Muscle of arm (tissue), 14 donors: ENCODE measurements around the gene CAVIN4. TPM values are rescaled to one million over a fixed set of nuclear protein-coding genes. Genes with fewer than 3 reads are reported as not detected.

Experiments
- DNase-seq: peaks from one replicate; pipeline ENCODE4 v3.0.0-alpha.2; 2013
- long read RNA-seq, 11 donors: transcript quantifications; one replicate each; lab custom pipeline, GENCODE V29; 2026
- polyA plus RNA-seq, 12 donors: library from polyadenylated mRNA; unstranded; fragments of 120-200 nt; gene quantifications; one replicate each; pipeline ENCODE4 v1.2.1, GENCODE V29; 2013; ENCODE audit not compliant: insufficient read length in 12 of 12

Gene CAVIN4
- 100 to 1,000 TPM in 10 of 12 donors, 10 to 100 TPM in 1, not detected in 1; 72.0 to 315 (median 255) TPM for polyA plus RNA-seq
- long read RNA-seq, donor 1: 0 reads
- long read RNA-seq, donor 2, transcript CAVIN4-201 (2 exons, 2,615 nt): major isoform, 214 of 373 reads
- long read RNA-seq, donor 2, partial matches to known transcripts: 153 of 373 reads
- long read RNA-seq, donor 2, other reads (novel, unspliced or antisense): 6 of 373 reads
- long read RNA-seq, donor 3, transcript CAVIN4-201 (2 exons, 2,615 nt): major isoform, 86 of 94 reads
- long read RNA-seq, donor 3, partial matches to known transcripts: 8 of 94 reads
- long read RNA-seq, donor 3, other reads (novel, unspliced or antisense): 0 of 94 reads
- long read RNA-seq, donor 4, transcript CAVIN4-201 (2 exons, 2,615 nt): major isoform, 71 of 166 reads
- long read RNA-seq, donor 4, partial matches to known transcripts: 90 of 166 reads
- long read RNA-seq, donor 4, other reads (novel, unspliced or antisense): 5 of 166 reads
- long read RNA-seq, donor 5: 0 reads
- long read RNA-seq, donor 6, transcript CAVIN4-201 (2 exons, 2,615 nt): major isoform, 79 of 79 reads
- long read RNA-seq, donor 6, partial matches to known transcripts: 0 of 79 reads
- long read RNA-seq, donor 6, other reads (novel, unspliced or antisense): 0 of 79 reads
- long read RNA-seq, donor 7, transcript CAVIN4-201 (2 exons, 2,615 nt): major isoform, 63 of 63 reads
- long read RNA-seq, donor 7, partial matches to known transcripts: 0 of 63 reads
- long read RNA-seq, donor 7, other reads (novel, unspliced or antisense): 0 of 63 reads
- long read RNA-seq, donor 8, transcript CAVIN4-201 (2 exons, 2,615 nt): major isoform, 231 of 287 reads
- long read RNA-seq, donor 8, partial matches to known transcripts: 56 of 287 reads
- long read RNA-seq, donor 8, other reads (novel, unspliced or antisense): 0 of 287 reads
- long read RNA-seq, donor 9, transcript CAVIN4-201 (2 exons, 2,615 nt): major isoform, 44 of 44 reads
- long read RNA-seq, donor 9, partial matches to known transcripts: 0 of 44 reads
- long read RNA-seq, donor 9, other reads (novel, unspliced or antisense): 0 of 44 reads
- long read RNA-seq, donor 10, transcript CAVIN4-201 (2 exons, 2,615 nt): major isoform, 153 of 153 reads
- long read RNA-seq, donor 10, partial matches to known transcripts: 0 of 153 reads
- long read RNA-seq, donor 10, other reads (novel, unspliced or antisense): 0 of 153 reads
- long read RNA-seq, donor 11, transcript CAVIN4-201 (2 exons, 2,615 nt): major isoform, 113 of 113 reads
- long read RNA-seq, donor 11, partial matches to known transcripts: 0 of 113 reads
- long read RNA-seq, donor 11, other reads (novel, unspliced or antisense): 0 of 113 reads

DNA sequence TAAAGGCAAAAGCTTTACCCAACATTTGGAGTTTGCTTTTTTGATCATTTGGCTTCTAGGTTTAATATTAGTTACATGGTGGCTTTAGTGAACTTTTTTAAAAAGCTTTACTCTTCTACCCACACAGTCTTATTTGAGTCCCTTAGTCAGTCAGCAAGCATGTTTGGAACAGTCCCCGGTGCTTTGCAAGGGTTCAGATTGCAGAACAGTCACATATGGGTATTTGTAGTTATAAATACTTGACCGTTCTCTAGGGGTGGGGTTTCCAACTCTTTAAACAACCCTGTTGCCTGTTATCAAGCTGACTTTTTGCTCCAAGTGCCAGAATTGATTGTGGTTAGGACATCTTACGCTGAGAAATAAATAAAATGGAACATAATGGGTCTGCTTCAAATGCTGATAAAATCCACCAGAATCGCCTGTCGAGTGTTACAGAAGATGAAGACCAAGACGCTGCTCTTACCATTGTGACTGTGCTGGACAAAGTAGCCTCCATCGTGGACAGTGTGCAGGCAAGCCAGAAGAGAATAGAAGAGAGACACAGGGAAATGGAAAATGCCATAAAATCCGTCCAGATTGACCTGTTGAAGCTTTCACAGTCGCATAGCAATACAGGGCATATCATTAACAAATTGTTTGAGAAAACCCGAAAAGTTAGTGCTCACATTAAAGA, at the start of gene CAVIN4:
Gene CAVIN4, plus strand, starts transcription at position 304 of the 673 bp plus-strand sequence. Its CDS starts 65 bp downstream, at position 369.
- DNase-seq: no peak

- DNase-seq: peak; percentile 0
Observed at GRCh38 chr9:100534401-100534800, 43.5 kb upstream of the CAVIN4 start.

GRCh38 chr9:100540327-100540726, 37.6 kb upstream of the CAVIN4 start:
- DNase-seq: no peak

DNA sequence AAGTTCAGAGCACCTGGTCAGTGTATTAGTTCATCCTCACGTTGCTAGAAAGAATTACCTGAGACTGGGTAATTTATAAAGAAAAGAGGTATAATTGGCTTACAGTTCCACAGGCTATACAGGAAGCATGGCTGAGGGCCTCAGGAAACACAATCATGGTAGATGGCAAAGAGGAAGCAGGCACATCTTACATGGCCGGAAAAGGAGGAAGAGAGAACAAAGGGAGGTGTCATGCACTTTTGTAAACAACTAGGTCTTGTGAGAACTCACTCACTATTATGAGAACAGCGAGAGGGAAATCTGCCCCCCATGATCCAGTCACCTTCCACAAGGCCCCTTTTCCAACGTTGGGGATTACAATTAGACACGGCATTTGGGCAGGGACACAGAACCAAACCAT, 28.8 kb upstream of the CAVIN4 start:
- DNase-seq: no peak

DNA sequence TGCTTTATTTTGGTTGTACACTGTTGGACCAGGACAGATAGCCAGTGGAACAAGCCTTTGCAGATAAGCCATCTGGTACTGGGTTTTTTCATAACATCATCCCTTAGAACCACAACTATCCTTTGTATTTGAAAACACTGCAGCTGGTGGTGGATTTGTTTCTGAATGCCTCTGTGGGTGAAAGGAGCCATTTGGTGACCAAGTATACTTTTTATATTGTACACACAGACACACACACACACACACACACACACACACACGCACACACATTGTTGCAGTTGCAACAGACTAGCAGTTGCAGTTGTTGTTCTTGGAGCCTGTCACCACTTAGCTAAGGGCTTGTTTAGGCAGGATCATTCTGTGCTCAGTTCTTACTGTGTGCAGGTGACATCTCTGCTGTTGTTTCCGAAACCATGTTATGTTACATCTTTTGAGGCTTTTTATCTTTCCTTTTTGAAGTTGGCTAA, 22.9 kb upstream of the CAVIN4 start:
- no peak for DNase-seq

DNA sequence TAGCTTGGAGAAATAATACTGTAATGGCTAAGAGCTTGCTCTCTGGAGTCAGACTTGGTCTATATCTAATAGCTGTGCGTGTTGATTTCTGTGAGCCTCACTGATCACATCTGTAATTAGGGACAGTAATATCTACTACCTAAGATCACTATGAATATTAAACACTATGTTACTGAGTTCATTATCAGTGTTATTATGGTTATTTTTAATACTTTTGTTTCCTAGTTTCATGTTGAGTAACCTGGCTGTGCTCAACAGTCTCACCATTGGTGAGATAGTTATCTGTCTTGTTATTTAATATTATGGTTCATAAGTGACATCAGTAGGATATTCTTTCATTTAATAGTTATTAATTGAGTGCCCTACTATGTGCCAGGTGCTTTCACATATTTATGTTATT, 22.4 kb upstream of the CAVIN4 start:
- no peak for DNase-seq

DNA sequence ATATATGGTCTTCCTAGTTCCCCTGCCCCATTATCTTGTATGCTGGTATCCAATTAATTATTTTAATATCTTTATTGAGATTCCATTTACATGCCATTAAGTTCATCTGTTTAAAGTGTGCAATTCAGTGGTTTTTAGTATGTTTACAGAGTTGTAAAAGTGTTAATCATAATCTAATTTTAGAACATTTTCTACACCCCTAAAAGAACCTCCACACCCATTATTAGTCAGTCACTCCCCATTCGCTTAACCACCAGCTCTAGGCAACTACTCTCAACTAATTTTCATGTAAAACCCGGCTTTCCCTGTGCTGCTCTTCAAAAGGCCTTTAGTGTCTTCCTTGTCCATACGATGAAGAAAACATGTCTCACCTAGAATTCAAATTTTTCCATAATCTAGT, 20.8 kb upstream of the CAVIN4 start:
- no peak for DNase-seq

GRCh38 chr9:100561256-100561655, 16.6 kb upstream of the CAVIN4 start:
- DNase-seq: no peak

GRCh38 chr9:100567856-100568255, 10.0 kb upstream of the CAVIN4 start:
- no peak for DNase-seq

- no peak for DNase-seq
Observed at GRCh38 chr9:100573655-100574260, 4.1 kb upstream of the CAVIN4 start.

- DNase-seq: no peak
Observed at GRCh38 chr9:100575006-100575405, 2.9 kb upstream of the CAVIN4 start.

DNA sequence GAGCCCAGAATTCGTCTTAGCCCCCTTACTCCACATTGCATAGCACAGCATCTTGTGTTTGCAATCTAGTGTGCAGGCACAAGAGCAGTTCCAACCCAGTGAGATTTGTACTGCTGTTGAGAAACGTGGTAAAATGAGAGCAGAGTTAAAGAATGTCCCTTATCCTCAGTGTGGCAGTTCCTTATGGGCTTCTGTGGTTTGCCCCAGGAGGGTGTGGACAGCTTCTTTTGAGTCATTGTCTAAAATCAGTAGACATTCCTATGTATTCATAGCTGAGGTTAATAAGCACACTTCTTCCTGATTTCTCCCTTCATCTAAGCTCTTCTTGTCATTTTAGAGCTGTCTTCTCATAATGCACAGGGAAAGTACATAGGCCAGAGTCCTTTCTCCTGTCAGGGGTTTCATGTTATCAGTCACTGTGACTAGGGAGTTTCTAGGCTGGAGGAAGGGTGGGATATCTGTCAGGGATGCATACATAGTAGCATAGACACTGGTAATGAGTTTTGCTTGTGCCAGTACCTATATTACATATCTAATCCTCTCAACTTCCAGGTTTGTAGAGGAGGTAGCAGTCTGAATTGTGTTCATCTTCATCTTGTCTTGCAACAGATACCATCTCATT, 2.0 kb upstream of the CAVIN4 start:
- DNase-seq: no peak

GRCh38 chr9:100578610-100579009, 731 bp downstream of the CAVIN4 start:
- DNase-seq: no peak

GRCh38 chr9:100579665-100580064, 1.8 kb downstream of the CAVIN4 start:
- no peak for DNase-seq

- no peak for DNase-seq
Observed at GRCh38 chr9:100580257-100580656, 2.4 kb downstream of the CAVIN4 start.

DNA sequence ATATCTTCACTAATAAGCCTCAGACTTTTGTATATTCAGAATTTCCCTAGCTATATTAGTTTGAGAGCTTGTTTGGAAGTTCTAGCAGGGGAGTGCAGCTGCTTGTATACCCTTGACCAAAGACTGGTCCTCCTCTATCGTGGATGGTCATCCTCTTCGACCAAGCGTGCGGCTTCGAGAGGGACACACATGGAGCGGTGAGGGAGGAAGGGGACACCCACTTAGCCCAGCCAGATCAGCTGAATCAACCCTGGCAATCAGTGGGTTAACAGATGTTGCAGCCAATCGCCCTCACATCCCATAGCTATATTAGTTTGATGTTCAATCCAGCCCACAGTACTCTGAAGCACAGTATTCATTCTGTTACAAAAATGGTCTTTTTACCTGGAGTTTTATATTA, 3.2 kb downstream of the CAVIN4 start:
- no peak for DNase-seq

GRCh38 chr9:100581661-100582060, 3.8 kb downstream of the CAVIN4 start:
- no peak for DNase-seq

DNA sequence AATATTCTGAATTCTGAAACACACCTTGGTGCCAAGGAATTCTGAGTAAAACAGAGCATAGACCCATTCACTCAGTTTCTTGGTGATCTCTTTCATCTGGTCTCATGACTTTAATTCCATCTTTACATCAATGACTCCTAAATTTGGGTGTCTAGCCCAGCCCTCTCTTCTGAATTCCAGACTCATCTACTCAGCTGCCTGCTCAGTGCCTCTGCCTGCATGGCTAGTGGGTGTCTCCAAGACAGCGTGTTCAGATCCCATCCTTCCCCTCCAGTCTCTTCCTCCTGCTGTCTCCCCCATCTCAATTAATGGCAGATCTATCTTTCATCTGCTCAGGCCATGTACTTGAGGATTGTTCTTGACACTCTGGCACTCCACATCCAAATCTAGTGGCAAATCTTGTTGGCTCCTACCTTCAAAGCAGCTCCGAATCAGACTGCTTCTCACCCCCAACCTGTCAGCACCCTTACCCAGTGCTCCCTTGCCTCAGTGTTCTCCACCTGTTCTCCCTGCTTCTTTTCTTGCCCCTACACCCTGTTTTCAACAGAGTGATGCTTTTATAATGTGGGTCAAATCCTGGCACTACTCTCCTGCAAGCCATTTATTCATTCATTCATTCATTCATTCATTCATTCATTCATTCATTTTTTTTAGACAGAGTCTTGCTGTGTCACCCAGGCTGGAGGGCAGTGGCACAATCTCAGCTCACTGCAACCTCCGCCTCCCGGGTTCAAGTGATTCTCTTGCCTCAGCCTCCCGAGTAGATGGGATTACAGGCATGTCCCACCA, 5.3 kb downstream of the CAVIN4 start:
- no peak for DNase-seq

GRCh38 chr9:100584951-100585350, 7.1 kb downstream of the CAVIN4 start:
- no peak for DNase-seq
